ENCODE measurements around the gene RBFOX1. TPM values are rescaled to one million over a fixed set of nuclear protein-coding genes. Genes with fewer than 3 reads are reported as not detected.

The RBFOX1 gene
- total and polyA plus RNA-seq, 10 of the 15 experiments (the other 5 are each of a cell fraction or from before 2014, with no cell fraction given): 0.87 TPM; not detected in 9

GRCh38 chr16:7624871-7625766, 292.5 kb downstream of the RBFOX1 start:
- no peaks in the 10 kb centered on the region for H3K27me3 ChIP-seq (replicated peaks in 1 of 2; ENCODE audit: control insufficient read depth in 2 of 2, insufficient read depth in 2 of 2, low read length in 1 of 2)
- ATAC-seq: no peak
- no peaks in the 10 kb centered on the region for H3K79me2 ChIP-seq (ENCODE audit: control insufficient read depth, insufficient read depth, low read length)
- CTCF ChIA-PET: no interaction called here
- no peak overlapping the region for H3K4me3 ChIP-seq
- no peak overlapping the region for H3K9ac ChIP-seq (ENCODE audit: control insufficient read depth, insufficient read depth, low read length)
- H3K27ac ChIP-seq (ENCODE audit: control insufficient read depth, insufficient read depth): no peak overlapping the region
- no peak for FAIRE-seq
- no peak for DNase-seq (ENCODE audit: low read depth, low spot score)
- no peaks in the 10 kb centered on the region; the same call in 2 of the 3 replicates for H3K9me3 ChIP-seq (replicated peaks; ENCODE audit: control insufficient read depth, insufficient read depth, low read length)
- in situ Hi-C loops (cut with MboI): no loop called here
- H3K36me3 ChIP-seq (ENCODE audit: control insufficient read depth in 2 of 2, insufficient read depth in 2 of 2, low read length in 1 of 2): no peaks in the 10 kb centered on the region
- H2AFZ ChIP-seq (ENCODE audit: control insufficient read depth, low read depth, low read length): no peak overlapping the region
- intact Hi-C loops (cut with micrococcal nuclease; ENCODE audit: unreplicated experiment): no loop called here
- no peaks in the 10 kb centered on the region for H3K4me1 ChIP-seq (ENCODE audit: control insufficient read depth, insufficient read depth, low read length)
- SMC1A ChIA-PET (ENCODE audit: uncharacterized antibody, unreplicated experiment): no interaction called here
- TF ChIP-seq ZBTB33 (IDR thresholded peaks at IDR 0.05) (no peak), PAX8 (IDR thresholded peaks at IDR 0.05) (no peak), MEF2A (IDR thresholded peaks at IDR 0.05; ENCODE audit: insufficient read depth, low read depth, low read length) (no peak), ESRRA (IDR thresholded peaks at IDR 0.05; ENCODE audit: low read length) (no peak)
- TF ChIP-seq, protein P1, sequence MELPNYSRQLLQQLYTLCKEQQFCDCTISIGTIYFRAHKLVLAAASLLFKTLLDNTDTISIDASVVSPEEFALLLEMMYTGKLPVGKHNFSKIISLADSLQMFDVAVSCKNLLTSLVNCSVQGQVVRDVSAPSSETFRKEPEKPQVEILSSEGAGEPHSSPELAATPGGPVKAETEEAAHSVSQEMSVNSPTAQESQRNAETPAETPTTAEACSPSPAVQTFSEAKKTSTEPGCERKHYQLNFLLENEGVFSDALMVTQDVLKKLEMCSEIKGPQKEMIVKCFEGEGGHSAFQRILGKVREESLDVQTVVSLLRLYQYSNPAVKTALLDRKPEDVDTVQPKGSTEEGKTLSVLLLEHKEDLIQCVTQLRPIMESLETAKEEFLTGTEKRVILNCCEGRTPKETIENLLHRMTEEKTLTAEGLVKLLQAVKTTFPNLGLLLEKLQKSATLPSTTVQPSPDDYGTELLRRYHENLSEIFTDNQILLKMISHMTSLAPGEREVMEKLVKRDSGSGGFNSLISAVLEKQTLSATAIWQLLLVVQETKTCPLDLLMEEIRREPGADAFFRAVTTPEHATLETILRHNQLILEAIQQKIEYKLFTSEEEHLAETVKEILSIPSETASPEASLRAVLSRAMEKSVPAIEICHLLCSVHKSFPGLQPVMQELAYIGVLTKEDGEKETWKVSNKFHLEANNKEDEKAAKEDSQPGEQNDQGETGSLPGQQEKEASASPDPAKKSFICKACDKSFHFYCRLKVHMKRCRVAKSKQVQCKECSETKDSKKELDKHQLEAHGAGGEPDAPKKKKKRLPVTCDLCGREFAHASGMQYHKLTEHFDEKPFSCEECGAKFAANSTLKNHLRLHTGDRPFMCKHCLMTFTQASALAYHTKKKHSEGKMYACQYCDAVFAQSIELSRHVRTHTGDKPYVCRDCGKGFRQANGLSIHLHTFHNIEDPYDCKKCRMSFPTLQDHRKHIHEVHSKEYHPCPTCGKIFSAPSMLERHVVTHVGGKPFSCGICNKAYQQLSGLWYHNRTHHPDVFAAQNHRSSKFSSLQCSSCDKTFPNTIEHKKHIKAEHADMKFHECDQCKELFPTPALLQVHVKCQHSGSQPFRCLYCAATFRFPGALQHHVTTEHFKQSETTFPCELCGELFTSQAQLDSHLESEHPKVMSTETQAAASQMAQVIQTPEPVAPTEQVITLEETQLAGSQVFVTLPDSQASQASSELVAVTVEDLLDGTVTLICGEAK (IDR thresholded peaks at IDR 0.05; ENCODE audit: borderline replicate concordance): no peak
- TF ChIP-seq, protein P2, sequence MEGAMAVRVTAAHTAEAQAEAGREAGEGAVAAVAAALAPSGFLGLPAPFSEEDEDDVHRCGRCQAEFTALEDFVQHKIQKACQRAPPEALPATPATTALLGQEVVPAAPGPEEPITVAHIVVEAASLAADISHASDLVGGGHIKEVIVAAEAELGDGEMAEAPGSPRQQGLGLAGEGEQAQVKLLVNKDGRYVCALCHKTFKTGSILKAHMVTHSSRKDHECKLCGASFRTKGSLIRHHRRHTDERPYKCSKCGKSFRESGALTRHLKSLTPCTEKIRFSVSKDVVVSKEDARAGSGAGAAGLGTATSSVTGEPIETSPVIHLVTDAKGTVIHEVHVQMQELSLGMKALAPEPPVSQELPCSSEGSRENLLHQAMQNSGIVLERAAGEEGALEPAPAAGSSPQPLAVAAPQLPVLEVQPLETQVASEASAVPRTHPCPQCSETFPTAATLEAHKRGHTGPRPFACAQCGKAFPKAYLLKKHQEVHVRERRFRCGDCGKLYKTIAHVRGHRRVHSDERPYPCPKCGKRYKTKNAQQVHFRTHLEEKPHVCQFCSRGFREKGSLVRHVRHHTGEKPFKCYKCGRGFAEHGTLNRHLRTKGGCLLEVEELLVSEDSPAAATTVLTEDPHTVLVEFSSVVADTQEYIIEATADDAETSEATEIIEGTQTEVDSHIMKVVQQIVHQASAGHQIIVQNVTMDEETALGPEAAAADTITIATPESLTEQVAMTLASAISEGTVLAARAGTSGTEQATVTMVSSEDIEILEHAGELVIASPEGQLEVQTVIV (IDR thresholded peaks at IDR 0.05; ENCODE audit: borderline replicate concordance, partially characterized antibody): no peak
- H4K20me1 ChIP-seq (ENCODE audit: control insufficient read depth, insufficient read depth): no peaks in the 10 kb centered on the region
- H3K4me2 ChIP-seq (ENCODE audit: control insufficient read depth, insufficient read depth): no peak overlapping the region
- 19% methylated on average over 14 of the region's 14 CpGs for WGBS (ENCODE audit: insufficient coverage, insufficient replicate concordance, low lambda C conversion rate, missing lambda C conversion rate)
- BruUV-seq (replicated peaks): no TSS peak
- POLR2A ChIA-PET: no interaction called here
- RAD21 ChIA-PET (ENCODE audit: unreplicated experiment): no interaction called here

Data from GM12878 (cell line).